Islet of Langerhans (tissue), 1 donor: Measurements from ENCODE around the gene MYL12B.
A peak's percentile ranks its signal among the peaks of the same experiment; 100 is the strongest.

ENCODE experiments used
- FAIRE-seq: peaks from one replicate; lab custom pipeline; 2011; peaks lifted over from hg19 to GRCh38; lab: Jason Lieb, UNC

The MYL12B gene

GRCh38 chr18:3235846-3236245 is 26.1 kb upstream of the MYL12B start:
- no peak for FAIRE-seq

GRCh38 chr18:3236470-3236869 is 25.5 kb upstream of the MYL12B start:
- no peak for FAIRE-seq

DNA sequence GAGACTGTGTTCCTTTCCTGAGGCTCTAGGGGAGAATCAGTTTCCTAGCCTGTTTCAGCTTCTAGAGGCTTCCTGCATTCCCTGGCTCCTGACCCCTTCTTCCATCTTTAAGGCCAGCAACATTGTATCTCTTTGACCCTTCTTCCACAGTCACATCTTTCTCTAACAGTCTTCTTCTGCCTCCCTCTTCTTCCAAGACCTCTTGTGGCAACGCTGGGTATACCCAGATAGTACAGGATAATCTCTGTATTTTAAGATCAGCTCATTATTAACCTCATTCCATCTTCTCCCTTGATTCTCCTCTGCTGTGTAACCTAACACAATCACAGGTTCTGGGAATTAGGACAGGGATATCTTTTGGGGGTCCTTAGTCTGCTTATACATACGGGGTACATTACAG is 23.2 kb upstream of the MYL12B start:
- FAIRE-seq = no peak

DNA sequence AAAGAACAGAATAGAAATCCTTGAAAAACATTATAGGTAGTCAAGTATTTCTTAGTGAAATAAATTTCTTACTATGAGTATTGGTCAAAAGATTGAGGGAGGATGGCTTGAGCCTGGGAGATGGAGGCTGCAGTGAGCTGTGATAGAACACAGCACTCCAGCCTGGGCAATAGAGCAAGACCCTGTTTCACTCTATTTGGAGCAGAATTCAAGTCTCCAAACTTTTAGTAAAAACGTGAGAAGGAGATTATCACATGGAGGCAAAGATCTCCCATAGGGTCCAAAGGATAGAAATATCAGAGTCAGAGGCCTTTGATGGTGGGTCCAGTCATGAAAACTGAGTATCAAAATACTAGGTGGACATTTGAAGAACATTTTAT is 16.8 kb upstream of the MYL12B start:
- FAIRE-seq = no peak

- FAIRE-seq = no peak
Observed at GRCh38 chr18:3245853-3246634, 15.9 kb upstream of the MYL12B start.

DNA sequence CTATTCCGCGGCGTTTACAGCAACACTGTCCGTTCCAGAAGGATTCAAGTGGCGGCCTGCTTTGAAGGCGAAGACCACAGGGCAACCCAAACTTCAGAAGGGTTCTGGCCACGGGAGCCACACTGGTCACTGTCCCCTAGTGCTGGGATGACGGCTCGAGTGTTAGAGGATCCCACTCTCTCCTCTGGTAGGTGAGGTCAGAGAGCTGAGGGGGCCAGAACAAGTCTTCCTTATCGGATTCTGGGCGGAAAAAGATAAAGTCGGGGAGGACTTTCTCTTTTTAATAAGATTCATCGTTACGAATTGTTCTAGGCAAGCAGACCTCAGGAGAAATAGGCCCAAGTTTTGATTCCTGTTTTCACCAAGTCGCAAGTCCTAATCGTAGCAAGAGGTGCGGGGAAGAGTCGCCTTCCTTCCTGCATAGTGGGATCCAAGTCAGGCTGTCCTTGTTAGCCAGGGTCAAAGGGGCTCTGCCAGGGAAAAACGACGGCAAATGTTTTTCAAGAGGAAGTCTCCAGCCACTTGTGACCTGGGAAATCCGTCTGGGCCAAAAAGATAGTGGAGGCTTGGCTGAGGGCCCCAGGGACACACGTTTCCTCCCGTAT is 15.2 kb upstream of the MYL12B start:
- no peak for FAIRE-seq

GRCh38 chr18:3247240-3248061 is 14.5 kb upstream of the MYL12B start, which contains the start of gene MYL12A:
Gene MYL12A (plus strand): TSS chr18:3247801. CDS start chr18:3253248, 5,447 bp downstream.
- no peak for FAIRE-seq

GRCh38 chr18:3248062-3248657 is 13.8 kb upstream of the MYL12B start:
- FAIRE-seq = no peak

DNA sequence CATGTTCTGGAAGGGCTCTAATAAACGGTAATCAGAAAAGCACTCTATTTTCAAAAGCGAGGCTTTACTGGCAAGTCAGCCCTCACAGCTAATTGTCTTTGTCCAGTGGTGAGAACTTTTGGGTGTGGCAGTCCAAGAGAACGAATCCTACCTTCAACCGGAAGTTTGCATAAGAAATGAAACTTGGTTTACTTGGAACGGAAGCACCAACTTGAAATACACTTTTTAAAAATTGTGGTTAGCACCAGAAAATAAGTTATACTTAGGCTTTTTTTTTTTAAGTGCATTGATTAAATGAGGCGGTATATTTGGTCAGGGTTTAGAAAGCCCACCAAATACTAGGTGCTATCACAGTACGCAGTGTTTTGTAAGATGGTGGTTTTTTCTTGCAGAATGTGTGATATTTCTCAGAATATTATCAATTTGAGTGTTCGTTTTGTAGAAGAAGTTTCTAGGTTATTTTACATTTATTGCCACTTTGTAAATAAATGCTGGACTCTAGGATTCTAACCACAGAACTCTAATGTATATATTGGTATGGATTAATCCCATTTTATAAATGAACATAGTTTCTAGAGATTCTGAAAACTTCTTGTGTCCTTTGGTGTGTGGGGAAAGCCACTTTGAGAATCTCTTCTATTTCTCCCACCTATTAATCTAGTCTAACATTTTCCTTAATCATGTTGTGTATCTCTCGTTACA is 13.1 kb upstream of the MYL12B start:
- FAIRE-seq = no peak

DNA sequence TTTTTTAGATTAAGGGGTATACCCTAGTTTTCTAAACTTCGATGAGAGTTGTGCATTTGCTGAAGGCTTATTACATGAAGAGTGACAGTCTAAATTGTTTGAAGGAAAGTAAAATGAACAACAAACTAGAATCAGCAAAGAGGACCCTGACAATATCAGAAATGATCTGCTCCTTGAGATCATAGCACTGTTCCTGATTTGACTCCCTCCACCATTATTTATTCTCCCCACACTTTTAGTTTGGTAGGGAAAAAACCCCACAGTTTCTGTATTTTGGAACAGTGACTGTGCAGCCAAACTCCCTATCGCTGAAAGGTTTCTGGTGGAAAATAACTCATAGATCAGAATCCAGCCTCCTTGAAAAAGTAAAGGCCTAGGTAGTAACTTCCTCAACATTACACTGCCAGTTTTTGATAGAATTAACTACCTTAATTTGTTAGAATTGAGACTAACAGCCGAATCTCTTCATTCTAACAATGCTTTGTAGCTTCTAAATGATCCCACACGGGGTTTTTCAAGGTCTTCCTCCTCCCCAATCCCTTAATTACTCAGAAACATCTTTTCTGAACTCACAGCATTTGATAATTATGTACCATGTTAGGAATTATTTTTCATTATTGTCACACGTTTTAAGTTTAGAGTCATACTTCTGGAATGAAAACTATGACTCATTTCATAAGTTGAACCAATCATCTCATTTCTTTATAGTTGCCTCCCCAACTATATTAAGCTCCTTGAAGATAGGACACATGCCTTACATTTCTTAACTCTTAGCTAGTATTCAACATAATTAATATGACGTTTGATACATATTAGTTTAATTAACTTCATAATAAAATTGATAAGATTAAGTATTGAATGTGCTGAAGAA is 11.5 kb upstream of the MYL12B start:
- no peak for FAIRE-seq

- FAIRE-seq = no peak
Observed at GRCh38 chr18:3251249-3251962, 10.5 kb upstream of the MYL12B start.

DNA sequence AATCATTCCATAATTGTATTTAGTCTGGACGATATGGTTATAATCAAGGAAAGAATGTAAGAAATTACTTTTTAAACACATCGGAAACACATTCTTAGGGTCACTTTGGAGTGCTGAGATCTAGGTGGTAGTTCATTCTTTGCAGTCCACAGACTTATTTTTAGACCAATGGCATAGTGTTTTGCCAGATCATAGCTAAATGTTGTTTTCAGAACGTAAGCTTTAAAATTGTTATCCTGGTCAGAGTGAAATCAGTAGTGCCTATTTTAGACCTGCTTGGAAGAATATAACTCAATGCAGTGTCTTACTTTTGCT is 10.0 kb upstream of the MYL12B start:
- no peak for FAIRE-seq

- no peak for FAIRE-seq
Observed at GRCh38 chr18:3252843-3253242, 9.1 kb upstream of the MYL12B start.

DNA sequence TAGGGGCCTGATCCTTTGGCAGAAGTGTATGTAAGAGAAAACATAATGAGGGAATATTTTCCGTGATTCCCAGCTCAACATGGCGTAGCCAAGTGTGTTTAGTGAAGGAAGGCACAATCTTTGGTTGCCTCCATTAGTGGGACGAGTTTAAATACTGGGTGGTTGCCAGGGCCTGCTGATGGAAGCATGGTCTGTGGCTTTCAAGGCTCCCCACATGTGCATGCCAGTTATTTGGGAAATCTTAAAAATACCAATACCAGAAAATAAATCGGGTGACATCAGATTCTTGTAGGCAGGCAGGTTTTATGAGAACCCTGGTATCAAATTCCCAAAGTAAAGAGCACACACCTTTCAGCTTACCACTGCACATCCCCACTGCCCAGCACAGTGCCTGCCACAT is 7.2 kb upstream of the MYL12B start:
- no peak for FAIRE-seq

DNA sequence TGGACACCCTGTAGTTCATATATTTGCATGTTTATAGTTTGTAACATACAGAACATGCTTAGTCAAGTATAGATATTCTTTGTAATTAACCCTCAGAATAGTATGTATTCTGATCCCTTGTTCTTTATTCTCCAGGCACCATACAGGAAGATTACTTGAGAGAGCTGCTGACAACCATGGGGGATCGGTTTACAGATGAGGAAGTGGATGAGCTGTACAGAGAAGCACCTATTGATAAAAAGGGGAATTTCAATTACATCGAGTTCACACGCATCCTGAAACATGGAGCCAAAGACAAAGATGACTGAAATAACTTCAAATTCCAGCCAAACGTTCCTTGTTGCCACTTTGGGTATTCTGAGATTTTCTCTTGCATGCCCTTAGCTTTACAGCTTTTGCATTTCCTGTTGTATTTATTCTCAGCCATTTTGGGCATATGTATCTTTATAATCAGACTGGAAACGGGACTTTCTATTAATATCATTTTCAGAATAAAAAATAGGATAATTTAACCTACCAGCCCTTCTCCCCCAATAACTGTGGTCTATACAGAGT is 6.2 kb upstream of the MYL12B start:
- FAIRE-seq = no peak

DNA sequence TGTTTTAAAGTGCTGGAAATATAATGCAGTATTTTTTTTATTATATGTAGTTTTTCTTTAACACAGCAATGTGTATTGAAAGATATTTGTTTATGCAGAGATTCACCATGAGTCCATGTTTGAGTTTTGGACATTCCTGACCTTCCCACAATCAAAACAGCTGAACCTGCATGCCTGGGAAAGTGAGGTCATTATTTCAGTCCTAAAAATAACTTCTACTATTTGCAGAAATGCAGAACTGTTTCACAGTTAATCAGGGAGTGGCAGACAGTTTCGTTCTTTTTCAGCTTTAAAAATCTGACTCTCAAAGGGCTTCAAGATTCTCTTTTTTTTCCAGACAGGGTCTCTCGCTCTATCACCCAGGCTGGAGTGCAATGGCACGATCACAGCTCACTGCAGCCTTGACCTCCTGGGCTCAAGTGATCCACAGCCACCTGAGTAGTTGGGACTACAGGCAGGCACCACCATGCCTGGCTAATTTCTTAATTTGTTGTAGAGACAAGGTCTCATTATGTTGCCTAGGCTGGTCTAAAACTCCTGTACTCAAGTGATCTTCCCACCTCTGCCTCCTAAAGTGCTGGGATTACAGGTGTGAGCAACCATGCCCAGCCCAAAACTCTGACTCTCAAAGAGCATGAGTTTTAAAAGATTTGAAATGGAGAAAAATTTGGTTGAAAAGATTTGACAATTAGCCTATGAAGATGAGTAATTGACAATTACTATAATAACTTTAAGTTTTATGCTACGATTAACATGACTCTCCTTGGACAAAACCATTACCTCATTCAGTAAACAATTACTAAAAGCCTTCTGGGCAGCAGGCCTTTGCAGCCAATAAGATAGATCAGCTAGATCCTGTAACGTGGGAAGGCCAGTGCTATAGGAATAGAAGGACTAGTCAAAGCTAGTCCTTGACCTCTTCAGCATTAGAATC is 5.0 kb upstream of the MYL12B start:
- peak; percentile 95 for FAIRE-seq

- no peak for FAIRE-seq
Observed at GRCh38 chr18:3257627-3258120, 4.3 kb upstream of the MYL12B start.

DNA sequence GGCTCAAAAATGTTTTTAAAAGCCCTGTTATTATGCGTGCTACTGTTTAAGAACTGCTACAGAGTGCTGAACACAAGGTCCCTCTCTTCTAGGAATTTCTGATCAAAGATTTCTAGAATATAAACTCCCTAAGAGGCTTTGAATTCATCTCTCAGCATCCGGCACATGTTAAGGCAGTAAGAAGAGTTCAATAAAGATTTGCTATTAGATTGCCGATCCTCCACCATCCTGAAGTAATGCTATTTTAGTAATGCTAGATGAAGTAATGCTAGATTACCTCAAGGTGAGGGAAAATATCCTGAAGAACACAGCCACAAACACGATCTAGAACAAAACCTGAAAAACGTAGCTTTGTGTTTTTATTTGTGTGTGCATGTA is 949 bp upstream of the MYL12B start:
- FAIRE-seq = no peak
